Measurements from ENCODE around the gene S100A12. TPM values are rescaled to one million over a fixed set of nuclear protein-coding genes. Genes with fewer than 3 reads are reported as not detected.

The S100A12 gene
- total RNA-seq, 3 donors from 2014 or later = 1.3 to 1.8 TPM; not detected in 1

- no peaks in the 10 kb centered on the region for H3K36me3 ChIP-seq
- peaks cover 0 to 4% of the 10 kb centered on the region in 2 donors for H3K27me3 ChIP-seq
- peak; percentile 63 for DNase-seq (ENCODE audit: low spot score in 2 of 2)
- no peaks in the 10 kb centered on the region for H3K9me3 ChIP-seq
- H3K4me1 ChIP-seq = no peaks in the 10 kb centered on the region
- H3K27ac ChIP-seq = no peak within 1 kb of the TSS
- H3K4me3 ChIP-seq = no peak within 1 kb of the TSS
- TF ChIP-seq POLR2AphosphoS5 (IDR thresholded peaks at IDR 0.05) (no peak), CTCF (IDR thresholded peaks at IDR 0.05) (no peak), POLR2A (IDR thresholded peaks at IDR 0.05) (no peak)
- intact Hi-C loops (cut with DNase I; ENCODE audit: low total_unique reads) = no loop called here
Measured at GRCh38 chr1:153390938-153391710, 15.7 kb upstream of the S100A12 start, which contains the start of gene S100A8. S100A8 (minus strand) TSS chr1:153391073; CDS start chr1:153390535, 538 bp downstream.

- TF ChIP-seq POLR2AphosphoS5 (IDR thresholded peaks at IDR 0.05) (no peak), POLR2A (IDR thresholded peaks at IDR 0.05) (no peak), CTCF (IDR thresholded peaks at IDR 0.05) (no peak)
- H3K4me1 ChIP-seq = no peaks in the 10 kb centered on the region
- intact Hi-C loops (cut with DNase I; ENCODE audit: low total_unique reads) = no loop called here
- DNase-seq (ENCODE audit: low spot score in 2 of 2) = peak in 1 of 2 donors; percentile 7
- H3K4me3 ChIP-seq = no peak overlapping the region
- no peaks in the 10 kb centered on the region for H3K36me3 ChIP-seq
- no peak overlapping the region for H3K27ac ChIP-seq
- no peaks in the 10 kb centered on the region for H3K27me3 ChIP-seq
- no peaks in the 10 kb centered on the region for H3K9me3 ChIP-seq
Measured at GRCh38 chr1:153389973-153390879, 14.8 kb upstream of the S100A12 start.

GRCh38 chr1:153389401-153389800, 14.0 kb upstream of the S100A12 start:
- intact Hi-C loops (cut with DNase I; ENCODE audit: low total_unique reads) = no loop called here
- Histone ChIP-seq H3K27me3 (no peaks in the 10 kb centered on the region), H3K27ac (no peak overlapping the region), H3K4me3 (no peak overlapping the region), H3K9me3 (no peaks in the 10 kb centered on the region), H3K4me1 (no peaks in the 10 kb centered on the region), H3K36me3 (no peaks in the 10 kb centered on the region)
- DNase-seq (ENCODE audit: low spot score in 2 of 2) = no peak
- TF ChIP-seq CTCF (IDR thresholded peaks at IDR 0.05) (no peak), POLR2AphosphoS5 (IDR thresholded peaks at IDR 0.05) (no peak), POLR2A (IDR thresholded peaks at IDR 0.05) (no peak)

- no peak overlapping the region for H3K27ac ChIP-seq
- no peaks in the 10 kb centered on the region for H3K36me3 ChIP-seq
- no peaks in the 10 kb centered on the region for H3K27me3 ChIP-seq
- H3K4me1 ChIP-seq = no peaks in the 10 kb centered on the region
- TF ChIP-seq POLR2A (IDR thresholded peaks at IDR 0.05) (no peak), POLR2AphosphoS5 (IDR thresholded peaks at IDR 0.05) (no peak), CTCF (IDR thresholded peaks at IDR 0.05) (no peak)
- DNase-seq (ENCODE audit: low spot score in 2 of 2) = no peak
- intact Hi-C loops (cut with DNase I; ENCODE audit: low total_unique reads) = no loop called here
- H3K4me3 ChIP-seq = no peak overlapping the region
- peaks cover 0 to 2% of the 10 kb centered on the region in 2 donors for H3K9me3 ChIP-seq
Measured at GRCh38 chr1:153387785-153388184, 12.4 kb upstream of the S100A12 start.
